ENCODE data around the gene KIAA0040.

Gene KIAA0040

GRCh38 chr1:175148068-175148467, 44.5 kb downstream of the KIAA0040 start:
- Histone ChIP-seq H3K27ac (no peak overlapping the region), H3K9me3 (no peaks in the 10 kb centered on the region), H3K27me3 (peaks cover 0 to 10% of the 10 kb centered on the region in 2 donors), H3K36me3 (no peaks in the 10 kb centered on the region), H3K4me1 (peaks cover 0 to 7% (median 0%) of the 10 kb centered on the region in 4 donors), H3K4me3 (no peak overlapping the region)
- no peak for TF ChIP-seq CTCF (IDR thresholded peaks at IDR 0.05)
- intact Hi-C loops (cut with DNase I; ENCODE audit: low total_unique reads): no loop called here
- DNase-seq: no peak

- Histone ChIP-seq H3K4me3 (no peak overlapping the region), H3K9me3 (no peaks in the 10 kb centered on the region), H3K36me3 (no peaks in the 10 kb centered on the region), H3K4me1 (peaks cover 0 to 7% (median 0%) of the 10 kb centered on the region in 4 donors), H3K27ac (no peak overlapping the region), H3K27me3 (peaks cover 0 to 10% of the 10 kb centered on the region in 2 donors)
- intact Hi-C loops (cut with DNase I; ENCODE audit: low total_unique reads): no loop called here
- DNase-seq: no peak
- no peak for TF ChIP-seq CTCF (IDR thresholded peaks at IDR 0.05)
Measured at GRCh38 chr1:175147569-175147968, 45.0 kb downstream of the KIAA0040 start.

DNA sequence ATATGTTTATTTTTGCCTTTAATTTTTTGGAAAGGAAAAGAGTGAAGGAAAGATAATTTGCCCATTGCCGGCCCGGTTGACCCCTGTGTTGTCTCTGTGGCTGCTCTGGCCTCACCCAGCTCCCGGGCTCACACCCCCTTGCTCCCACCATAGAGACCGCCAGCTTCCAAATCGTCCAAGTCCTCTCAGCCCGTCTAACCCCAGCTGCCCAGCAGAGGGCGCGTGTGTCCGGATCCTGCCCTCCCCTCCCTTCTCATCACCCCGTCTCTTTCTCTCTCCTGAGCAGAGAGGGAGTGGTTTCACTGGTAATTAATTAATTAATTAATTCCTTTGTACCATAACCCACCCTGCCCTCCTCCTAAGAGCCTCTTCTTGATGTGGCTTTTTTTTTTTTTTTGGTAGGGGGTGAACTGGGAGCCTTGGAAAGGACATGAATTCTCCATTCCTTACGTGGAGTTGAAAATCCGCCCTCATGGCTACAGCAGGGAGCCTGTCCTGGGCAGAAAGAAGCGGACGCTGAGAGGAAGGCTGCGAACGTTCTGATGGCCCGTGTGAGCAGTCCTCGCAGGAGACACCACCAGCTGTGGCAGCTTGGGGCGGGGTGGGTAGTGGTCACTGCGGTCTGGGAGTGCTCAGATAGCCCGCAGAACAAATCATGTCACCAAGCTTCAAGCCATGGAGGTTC, 45.9 kb downstream of the KIAA0040 start:
- Histone ChIP-seq H3K27me3 (peaks cover 0 to 10% of the 10 kb centered on the region in 2 donors), H3K4me3 (no peak overlapping the region), H3K36me3 (no peaks in the 10 kb centered on the region), H3K27ac (no peak overlapping the region), H3K4me1 (peaks cover 0 to 7% (median 0%) of the 10 kb centered on the region in 4 donors), H3K9me3 (no peaks in the 10 kb centered on the region)
- TF ChIP-seq CTCF (IDR thresholded peaks at IDR 0.05): peak; percentile 55 to 72
- peak in 1 of 2 donors; percentile 51 for DNase-seq
- intact Hi-C loops (cut with DNase I; ENCODE audit: low total_unique reads): no loop called here

GRCh38 chr1:175145899-175146528, 46.6 kb downstream of the KIAA0040 start:
- Histone ChIP-seq H3K27ac (no peak overlapping the region), H3K9me3 (no peaks in the 10 kb centered on the region), H3K27me3 (peaks cover 0 to 10% of the 10 kb centered on the region in 2 donors), H3K36me3 (no peaks in the 10 kb centered on the region), H3K4me1 (peaks cover 0 to 7% (median 0%) of the 10 kb centered on the region in 4 donors), H3K4me3 (no peak overlapping the region)
- intact Hi-C loops (cut with DNase I; ENCODE audit: low total_unique reads): no loop called here
- DNase-seq: no peak
- no peak for TF ChIP-seq CTCF (IDR thresholded peaks at IDR 0.05)

- H3K4me3 ChIP-seq: no peak overlapping the region
- no peaks in the 10 kb centered on the region for H3K9me3 ChIP-seq
- H3K27me3 ChIP-seq: no peaks in the 10 kb centered on the region
- no peaks in the 10 kb centered on the region for H3K36me3 ChIP-seq
- intact Hi-C loops (cut with DNase I; ENCODE audit: low total_unique reads): no loop called here
- peaks cover 0 to 5% (median 0%) of the 10 kb centered on the region in 4 donors for H3K4me1 ChIP-seq
- DNase-seq: no peak
- TF ChIP-seq CTCF (IDR thresholded peaks at IDR 0.05): no peak
- no peak overlapping the region for H3K27ac ChIP-seq
Measured at GRCh38 chr1:175138579-175138978, 54.0 kb downstream of the KIAA0040 start.

All from tibial artery (tissue), 4 donors.